Raji (cell line): Measurements from ENCODE around the gene GPATCH8.

Source experiments
- POLR2A ChIP-seq: IDR thresholded peaks from 2 replicates; pipeline ENCODE4 v1.6.1; 2011; ENCODE audit warnings: low read depth, low read length, control low read depth; ENCODE audit not compliant: insufficient read depth

The GPATCH8 gene

DNA sequence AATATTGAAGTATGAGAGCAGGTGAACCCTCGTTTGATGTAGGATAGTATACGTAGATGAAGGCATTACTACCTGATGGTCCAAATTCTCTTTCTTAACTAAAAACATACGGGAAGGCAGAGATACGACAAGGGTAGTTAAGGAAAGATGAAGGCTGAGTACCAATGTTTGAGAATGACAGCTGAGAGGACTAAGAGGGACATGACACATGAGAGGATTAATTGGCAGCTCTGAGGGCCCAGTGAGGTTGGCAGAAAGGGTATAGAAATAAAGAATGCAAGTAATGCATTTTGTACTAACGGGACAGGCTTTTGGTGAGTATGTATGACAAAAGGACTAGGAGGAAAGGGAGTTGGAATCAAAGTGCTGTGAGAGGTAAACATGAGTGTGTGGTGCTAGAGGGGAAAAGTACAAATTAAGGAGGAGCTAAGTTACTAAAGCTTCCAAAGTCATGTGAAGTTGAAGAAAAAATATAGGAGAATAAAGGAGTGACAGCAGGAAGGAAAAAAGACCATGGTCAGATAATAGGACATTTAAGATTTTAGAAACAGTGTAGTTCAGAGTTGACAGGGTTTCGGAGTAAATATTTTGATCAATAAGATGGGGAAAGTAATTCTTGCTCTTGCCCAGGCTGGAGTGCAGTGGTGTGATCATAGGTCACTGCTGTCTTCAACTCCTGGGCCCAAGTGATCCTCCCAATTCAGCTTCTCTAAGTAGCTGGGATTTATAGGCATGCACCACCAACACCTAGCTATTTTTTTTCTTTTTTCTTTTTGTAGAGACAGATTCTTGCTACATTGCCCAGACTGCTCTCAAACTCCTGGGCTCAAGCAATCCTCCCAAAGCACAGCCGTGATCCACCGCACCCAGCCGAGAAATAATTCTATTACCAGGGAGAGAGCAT, 70.7 kb downstream of the GPATCH8 start:
- no peak for TF ChIP-seq POLR2A

DNA sequence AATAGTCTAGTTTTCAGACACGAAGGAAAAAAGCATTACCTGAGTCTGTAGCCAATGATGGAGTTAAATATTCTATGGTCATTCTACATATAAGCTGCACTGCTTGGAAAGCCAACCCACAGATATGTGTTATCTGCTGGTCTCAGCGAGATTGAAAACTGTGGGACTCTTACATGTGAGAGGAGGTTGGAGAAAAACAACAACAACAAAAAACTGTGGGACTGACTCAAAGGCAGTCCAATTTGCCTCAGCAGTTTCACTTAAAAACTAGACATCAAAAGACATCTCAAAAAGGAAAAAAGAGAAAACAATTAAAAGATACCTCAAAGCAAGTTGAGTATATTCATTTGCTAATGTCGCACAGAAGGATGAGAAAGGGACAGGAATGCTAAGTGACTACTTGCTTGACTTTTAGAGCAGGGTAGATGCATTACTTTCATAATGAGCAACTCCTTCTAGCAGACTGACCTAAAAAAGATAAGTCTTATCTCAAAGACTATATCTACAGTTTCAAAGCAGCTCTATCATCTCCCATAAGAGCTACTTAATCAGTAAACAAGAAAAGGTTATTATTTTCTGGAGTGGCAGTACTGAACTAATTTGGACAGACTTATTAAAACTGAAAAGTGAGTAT, 78.3 kb downstream of the GPATCH8 start:
- no peak for TF ChIP-seq POLR2A

DNA sequence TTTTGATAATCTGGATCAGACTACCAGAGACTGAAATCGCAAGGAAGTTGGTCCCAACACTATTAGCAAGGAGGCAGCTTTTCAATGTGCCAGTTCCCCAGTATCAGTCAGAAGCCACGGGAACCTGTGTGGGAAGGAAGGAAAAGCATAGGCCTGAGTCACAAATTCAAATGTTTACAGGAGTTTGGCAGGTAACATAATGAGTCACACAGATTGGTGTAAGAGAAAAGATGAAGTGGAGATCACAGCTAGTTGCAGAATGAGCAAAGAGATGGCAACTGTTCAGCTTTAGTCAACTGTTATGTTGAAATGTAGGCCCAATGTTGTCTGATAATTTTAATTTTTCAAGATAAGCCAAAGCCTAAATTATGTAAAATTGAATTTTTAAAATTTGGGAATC, 85.7 kb downstream of the GPATCH8 start:
- no peak for TF ChIP-seq POLR2A

DNA sequence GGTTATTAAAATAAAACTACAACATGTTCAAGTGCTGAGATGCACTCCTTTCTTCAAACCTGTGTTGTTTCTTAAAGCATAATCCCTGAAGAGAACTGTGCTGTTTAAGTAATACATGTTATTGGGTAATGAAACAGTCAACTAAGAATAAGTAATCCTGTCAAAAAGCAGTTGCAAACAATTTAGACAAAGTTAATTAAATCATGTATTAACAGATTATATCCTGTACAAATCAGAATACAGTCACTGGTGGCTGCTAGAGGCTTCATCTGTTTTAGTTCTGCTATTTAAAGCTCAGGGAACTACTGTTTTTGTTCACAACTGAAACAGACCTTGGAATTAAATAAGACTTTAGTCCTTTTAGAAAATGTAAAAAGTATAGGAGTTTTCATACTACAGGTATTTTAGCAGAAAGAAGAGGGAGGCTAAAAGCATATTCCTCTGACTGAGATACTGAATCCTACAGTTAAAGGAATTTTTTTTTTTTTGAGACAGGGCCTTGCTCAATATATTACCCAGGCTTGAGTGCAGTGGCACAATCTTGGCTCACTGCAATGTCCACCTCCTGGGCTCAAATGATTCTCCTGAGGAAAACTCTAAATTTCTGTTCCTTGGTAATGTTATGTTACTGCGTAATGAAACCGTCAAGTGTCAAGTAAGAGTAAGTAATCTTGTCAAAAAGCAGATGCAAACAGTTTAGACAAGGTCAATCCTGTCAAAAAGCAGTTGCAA, 86.5 kb downstream of the GPATCH8 start:
- TF ChIP-seq POLR2A, result no peak

DNA sequence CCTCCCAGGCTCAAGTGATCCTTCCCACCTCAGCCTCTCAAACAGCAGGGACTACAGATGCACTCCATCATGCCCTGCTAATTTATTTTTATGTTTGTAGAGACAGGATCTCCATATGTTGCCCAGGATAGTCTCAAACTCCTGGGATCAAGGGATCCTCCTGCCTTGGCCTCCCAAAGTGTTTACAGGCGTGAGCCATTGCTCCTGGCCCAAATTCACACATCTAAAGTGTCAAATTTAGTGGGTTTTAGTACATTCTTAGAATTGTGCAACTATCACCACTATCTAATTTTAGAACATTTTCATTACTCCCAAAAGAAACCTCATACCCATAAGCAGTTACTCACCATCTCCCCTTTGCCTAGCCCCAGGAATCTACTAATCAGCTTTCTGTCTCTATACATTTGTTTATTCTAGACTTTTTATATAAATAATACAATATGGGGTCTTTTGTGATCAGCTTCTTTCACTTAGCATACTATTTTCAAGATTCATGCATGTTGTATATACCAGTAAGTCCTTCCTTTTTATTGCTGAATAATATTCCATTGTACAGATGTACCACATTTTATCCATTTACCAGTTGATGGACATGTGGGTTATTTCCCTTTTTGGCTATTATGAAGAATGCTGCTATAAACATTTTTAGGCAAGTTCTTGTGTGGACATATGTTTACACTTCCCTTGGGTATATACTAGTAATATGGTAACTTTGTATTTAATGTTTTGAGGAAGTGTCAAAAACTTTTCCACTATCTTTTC, 88.6 kb downstream of the GPATCH8 start:
- no peak for TF ChIP-seq POLR2A

DNA sequence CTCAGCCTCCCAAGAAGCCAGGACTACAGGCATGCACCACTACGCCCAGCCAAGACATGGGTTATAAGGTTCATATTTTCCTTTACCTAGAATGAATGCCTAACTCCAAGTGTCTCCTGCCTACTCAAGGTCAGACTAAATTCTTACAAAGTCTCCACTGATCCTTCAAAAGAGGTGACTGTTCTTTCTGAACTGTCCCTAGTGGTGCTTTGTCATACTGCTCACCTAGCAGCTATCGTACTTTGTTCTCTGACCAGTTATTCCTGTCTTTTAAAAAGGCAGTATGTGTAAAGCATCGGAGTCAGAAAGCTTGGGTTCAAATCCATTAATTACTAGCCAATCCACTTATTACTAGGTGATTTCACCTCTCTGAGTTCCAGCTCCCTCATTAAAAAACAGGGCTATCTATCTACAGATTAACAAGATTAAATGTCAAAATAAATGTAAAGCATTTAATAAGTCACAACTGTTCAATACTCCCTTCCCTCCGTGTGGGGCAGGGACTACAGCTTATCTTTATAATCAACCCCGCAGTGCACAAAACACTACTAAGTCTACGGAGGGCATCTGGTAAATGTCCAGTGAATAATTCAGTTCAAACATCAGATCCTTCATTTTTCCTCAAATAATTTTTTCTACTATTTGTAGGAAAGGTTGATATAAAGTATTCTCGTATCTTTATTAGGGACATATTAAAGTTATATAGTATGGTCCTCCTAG, 93.7 kb downstream of the GPATCH8 start:
- TF ChIP-seq POLR2A, result no peak

DNA sequence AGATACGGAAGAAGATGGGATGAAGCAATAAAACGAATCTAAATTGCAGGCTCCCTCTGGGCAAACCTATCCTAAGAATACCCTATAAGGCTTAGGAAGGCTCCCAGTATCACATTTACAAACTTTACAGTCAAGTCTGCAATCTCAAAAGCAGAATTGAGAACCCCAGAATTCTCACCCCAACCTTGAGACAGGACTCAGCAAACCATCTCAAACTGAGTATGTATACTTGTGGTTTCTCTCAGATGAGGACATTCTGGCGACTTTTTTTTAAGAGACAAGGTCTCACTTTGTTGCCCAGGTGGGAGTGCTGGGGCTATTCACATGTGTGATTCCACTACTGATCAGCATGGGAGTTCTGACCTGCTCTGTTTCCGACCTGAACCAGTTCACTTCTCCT, 94.4 kb downstream of the GPATCH8 start:
- TF ChIP-seq POLR2A, result no peak

DNA sequence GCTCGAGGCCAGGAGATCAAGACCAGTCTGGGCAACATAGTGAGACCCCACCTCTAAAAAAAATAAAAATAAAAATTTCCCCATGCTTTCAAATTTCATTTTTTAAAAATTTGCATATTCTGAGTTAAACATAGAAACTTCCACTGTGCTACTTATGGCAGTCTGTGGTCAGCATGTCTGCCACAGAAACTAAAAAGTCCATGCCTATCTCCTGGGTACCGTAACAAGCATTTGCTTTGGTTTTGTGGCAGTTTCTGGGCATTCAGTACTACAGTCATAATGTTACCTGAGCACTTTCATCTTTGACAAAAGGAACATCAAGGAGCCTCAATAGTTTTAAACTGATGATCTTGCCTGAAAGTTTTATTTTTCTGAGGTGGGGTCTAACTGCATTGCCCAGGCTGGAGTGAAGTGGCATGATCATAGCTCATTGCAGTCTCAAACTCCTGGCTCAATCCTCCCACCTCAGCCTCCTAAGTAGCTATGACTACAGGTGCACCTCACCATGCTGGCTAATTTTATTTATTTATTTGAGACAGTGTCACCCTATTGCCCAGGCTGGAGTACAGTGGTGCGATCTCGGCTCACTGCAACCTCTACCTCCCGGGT, 100.5 kb downstream of the GPATCH8 start:
- TF ChIP-seq POLR2A, result no peak

DNA sequence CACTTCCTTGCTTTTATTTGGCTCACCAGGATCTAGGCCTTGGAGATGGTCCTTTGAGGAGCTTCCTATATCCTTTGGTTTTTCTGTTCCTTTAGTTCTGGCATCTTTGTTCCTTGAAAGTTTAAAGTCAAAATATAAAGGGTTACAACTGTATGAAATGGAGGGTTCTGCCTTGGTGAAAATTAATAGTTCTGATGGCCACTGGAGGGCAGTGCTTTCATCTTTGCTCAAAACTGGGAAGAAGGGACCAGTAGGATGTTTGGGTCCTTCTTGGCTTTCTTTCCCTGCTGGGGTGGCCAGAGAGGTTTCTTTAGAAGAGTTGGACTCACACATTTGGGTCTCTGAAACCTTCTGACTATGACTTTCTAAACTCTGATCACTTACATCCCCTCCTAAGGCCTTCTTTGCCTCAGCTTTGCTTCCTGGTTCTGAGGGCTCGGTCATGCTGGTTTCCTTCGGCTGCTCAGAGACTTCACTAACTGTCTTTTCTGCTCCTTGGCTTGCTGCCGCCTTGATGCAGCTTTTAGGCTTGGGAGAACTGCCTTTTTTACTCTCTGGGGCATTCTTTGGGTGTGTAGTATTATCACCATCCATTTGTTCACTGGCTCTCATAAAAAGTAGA, 102.9 kb downstream of the GPATCH8 start:
- TF ChIP-seq POLR2A, result no peak

DNA sequence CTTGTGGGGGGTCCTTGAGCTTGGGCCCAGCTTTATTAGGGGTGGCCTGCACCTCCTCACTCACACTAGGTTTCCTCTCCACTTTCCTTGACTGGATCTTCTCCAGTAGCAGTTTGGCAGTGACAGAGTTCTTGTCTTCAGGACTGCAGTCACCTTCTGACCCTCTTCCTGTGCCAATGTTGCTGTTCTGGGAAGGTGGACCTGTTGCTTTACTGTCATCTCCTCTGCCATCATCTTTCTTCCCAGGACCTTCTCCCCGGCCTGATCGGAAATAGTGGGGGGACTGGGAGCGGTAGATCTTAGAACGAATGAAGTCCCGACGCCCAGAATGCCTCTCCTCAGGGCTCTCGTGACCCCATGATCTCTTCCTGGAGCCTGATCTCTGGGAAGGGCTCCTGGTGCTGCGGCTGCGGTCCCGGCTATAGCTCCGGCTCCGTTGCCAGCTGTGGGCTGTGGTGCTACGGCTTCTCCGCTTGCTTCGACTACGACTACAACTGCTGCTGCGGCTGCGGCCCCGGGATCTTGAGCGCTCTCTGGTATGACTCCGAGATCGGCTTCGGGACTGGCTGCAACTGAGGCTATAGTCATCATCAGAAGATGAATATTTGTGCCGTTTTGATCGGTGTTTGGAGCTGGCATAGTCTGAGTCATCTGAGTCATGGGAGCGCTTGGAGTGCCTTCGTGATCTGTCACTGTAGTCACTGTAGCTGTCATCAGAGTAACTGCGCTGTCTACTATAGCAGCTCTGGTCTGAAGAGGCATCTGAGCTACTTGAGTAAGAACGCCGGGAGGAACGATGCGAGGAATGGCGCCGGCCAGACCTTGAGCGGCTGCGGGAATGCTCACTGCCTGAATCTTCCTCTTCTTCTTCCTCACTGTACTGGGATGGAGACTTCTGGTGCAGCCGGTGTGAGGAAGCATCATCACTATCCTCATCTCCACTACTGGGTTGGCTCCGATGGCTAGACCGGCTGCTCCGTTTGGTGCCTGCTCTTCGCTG, 104.2 kb downstream of the GPATCH8 start:
- no peak for TF ChIP-seq POLR2A

DNA sequence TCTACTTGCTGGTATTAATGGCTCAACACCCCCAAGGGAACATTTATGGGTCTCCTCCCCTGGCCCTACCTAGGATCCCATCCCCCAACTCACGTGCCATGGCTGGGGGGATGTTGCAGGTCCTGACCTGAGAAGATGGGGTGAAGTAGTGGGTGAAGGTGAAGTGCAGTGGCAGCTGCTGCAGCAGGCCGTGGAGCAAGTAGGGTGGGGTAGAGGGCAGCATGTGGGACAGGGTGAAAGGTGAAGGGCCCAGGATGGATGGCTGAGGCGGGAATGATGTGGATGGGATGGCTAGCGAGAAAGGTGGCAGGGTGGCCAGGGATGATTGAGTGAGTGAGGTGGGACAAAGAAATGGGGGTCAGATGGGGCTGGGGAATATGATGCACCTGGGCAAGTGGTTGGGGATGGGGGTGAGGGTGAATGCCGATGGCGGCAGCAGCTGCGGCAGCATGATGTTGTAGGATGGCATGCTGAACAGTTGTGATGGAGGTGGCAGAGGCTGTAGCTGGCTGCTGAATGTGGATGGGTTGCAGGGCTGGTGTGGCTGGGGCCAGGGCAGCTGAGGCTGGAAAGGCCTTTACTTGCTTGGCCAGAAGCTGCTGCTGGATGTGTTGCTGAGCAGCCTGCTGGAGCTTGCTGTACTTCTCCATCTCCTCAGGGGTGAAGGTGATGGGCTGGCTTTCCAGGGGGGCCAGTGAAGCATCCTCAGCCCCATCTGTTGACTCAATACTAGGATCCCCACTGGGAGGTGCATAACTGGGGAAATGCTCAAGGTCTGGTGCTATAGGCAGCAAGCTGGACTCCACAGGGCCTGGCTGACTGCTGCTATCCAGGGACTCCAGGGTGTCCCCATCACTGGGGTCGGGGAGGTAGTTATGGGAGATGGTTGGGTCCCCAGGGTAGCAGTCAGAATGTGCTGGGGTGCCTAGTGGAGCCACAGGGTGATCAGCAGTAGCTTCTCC, 105.4 kb downstream of the GPATCH8 start:
- no peak for TF ChIP-seq POLR2A
